ENCODE measurements around the gene GALNT2.

- TF ChIP-seq CTCF (IDR thresholded peaks at IDR 0.05; ENCODE audit: low read length) (no peak), EZH2 (optimal IDR thresholded peaks at IDR 0.05; ENCODE audit: low read depth, low read length) (no peak), EZH2phosphoT487 (IDR thresholded peaks at IDR 0.05; ENCODE audit: low read length) (no peak)
These were observed 89.5 kb downstream of the GALNT2 start for GRCh38 chr1:230156536-230156935.

All from MM.1S (cell line).